ENCODE measurements around the gene IGFBP7. TPM values are rescaled to one million over a fixed set of nuclear protein-coding genes. Genes with fewer than 3 reads are reported as not detected.

Gene IGFBP7
- total RNA-seq, 2 experiments from 2014 or later: not detected

DNA sequence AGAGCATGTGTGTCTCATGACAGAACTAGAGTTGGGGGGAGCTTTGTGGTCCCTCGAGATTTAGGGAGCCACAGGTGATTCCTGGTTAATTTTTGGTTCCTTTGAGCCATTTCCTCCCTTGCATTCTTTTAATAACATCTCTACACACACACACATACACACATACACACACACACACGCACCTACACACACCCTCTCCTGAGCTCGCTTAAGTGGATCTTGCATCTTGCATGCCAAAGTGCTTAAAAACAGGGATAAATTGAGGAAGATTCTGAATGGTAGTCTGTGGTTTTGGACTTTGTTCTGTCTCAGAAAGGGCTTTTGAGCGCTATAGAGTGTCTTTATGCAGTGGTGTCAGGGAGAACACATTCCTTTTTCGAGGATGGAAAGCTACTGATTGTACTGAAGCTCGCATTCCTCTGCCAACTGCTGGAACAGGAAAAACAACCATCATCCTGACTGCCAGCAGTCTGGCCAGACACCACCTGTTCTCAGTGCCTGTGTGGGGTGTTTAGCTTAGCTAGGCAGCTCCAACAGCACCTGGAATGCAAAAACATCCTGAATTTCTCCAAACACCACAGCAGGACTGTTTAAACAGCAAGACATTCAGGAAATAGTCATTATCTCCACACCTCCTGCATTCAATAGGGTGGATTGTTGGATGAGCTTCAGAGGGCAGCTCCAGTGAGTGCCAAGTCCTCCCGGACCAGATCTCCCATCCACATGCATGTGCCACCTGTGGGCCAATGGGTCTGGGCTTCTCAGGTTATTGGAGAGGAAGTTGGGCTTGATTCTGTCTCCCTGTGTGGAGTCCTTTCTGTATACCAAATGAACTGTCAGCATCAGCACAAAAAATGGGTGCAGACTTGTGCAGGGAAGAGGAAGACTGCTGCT is 21.9 kb upstream of the IGFBP7 start:
- TF ChIP-seq, protein P1, sequence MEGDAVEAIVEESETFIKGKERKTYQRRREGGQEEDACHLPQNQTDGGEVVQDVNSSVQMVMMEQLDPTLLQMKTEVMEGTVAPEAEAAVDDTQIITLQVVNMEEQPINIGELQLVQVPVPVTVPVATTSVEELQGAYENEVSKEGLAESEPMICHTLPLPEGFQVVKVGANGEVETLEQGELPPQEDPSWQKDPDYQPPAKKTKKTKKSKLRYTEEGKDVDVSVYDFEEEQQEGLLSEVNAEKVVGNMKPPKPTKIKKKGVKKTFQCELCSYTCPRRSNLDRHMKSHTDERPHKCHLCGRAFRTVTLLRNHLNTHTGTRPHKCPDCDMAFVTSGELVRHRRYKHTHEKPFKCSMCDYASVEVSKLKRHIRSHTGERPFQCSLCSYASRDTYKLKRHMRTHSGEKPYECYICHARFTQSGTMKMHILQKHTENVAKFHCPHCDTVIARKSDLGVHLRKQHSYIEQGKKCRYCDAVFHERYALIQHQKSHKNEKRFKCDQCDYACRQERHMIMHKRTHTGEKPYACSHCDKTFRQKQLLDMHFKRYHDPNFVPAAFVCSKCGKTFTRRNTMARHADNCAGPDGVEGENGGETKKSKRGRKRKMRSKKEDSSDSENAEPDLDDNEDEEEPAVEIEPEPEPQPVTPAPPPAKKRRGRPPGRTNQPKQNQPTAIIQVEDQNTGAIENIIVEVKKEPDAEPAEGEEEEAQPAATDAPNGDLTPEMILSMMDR (IDR thresholded peaks at IDR 0.05): no peak
- H3K4me1 Mint-ChIP-seq (ENCODE audit: low read depth): no peaks in the 10 kb centered on the region
- intact Hi-C loops (cut with micrococcal nuclease): no loop called here
- no peak overlapping the region for H3K27ac Mint-ChIP-seq
- H3K27me3 Mint-ChIP-seq: peaks cover 7% of the 10 kb centered on the region
- H3K36me3 Mint-ChIP-seq (ENCODE audit: low read depth): no peaks in the 10 kb centered on the region
- POLR2A ChIA-PET: no interaction called here
- CTCF ChIA-PET: interaction anchor here (0.8 to 1.2 kb wide), 3 partner anchors 31 to 40 kb away, joined by 3 to 4 read pairs (median 3); no protein-coding TSS in a partner anchor
- no peak overlapping the region for H3K4me3 Mint-ChIP-seq
- ATAC-seq (no peak), DNase-seq (no peak)
- peaks cover 7% of the 10 kb centered on the region for H3K9me3 Mint-ChIP-seq

DNA sequence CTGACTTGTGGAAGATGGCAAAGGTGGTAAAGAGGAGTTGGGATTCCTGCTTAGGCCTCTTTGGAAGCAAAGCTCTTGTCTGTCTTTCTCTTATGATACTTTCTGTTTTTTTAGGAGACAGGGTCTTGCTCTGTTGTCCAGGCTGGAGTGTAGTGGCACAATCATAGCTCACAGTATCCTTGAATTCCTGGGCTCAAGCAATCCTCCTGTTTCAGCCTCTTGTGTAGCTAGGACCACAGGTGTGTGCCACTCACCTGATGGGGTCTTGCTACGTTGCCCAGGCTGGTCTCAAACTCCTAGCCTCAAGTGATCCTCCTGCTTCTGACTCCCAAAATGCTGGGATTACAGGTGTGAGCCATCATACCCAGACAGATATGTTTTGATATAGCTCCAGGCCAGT is 19.3 kb upstream of the IGFBP7 start:
- DNase-seq (no peak), ATAC-seq (no peak)
- H3K9me3 Mint-ChIP-seq: peaks cover 13% of the 10 kb centered on the region
- H3K36me3 Mint-ChIP-seq (ENCODE audit: low read depth): no peaks in the 10 kb centered on the region
- ChIA-PET POLR2A (no interaction called here), CTCF (interaction anchor here (0.9 kb wide), 1 partner anchor 34 kb away, joined by 3 read pairs; no protein-coding TSS in a partner anchor)
- H3K27ac Mint-ChIP-seq: no peak overlapping the region
- TF ChIP-seq, protein P1 (IDR thresholded peaks at IDR 0.05): no peak
- no peaks in the 10 kb centered on the region for H3K4me1 Mint-ChIP-seq (ENCODE audit: low read depth)
- intact Hi-C loops (cut with micrococcal nuclease): no loop called here
- peaks cover 6% of the 10 kb centered on the region for H3K27me3 Mint-ChIP-seq
- H3K4me3 Mint-ChIP-seq: no peak overlapping the region

DNA sequence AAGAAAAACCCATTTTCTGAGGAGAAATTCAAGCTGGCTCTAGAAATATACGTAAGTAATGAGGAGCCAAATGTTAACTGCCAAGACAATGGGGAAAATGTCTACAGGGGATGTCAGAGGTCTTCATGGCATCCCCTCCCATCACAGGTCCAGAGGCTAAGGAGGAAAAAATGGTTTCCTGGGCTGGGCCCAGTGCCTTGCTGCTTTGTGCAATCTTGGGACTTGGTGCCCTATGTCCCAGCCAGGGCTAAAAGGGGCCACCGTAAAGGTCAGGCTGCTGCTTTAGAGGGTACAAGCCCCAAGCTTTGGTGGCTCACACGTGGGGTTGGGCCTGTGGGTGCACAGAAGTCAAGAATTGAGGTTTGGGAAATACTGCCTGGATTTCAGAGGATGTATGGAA is 17.2 kb upstream of the IGFBP7 start:
- intact Hi-C loops (cut with micrococcal nuclease): no loop called here
- no peaks in the 10 kb centered on the region for H3K4me1 Mint-ChIP-seq (ENCODE audit: low read depth)
- POLR2A ChIA-PET: no interaction called here
- no peaks in the 10 kb centered on the region for H3K36me3 Mint-ChIP-seq (ENCODE audit: low read depth)
- peaks cover 13% of the 10 kb centered on the region for H3K9me3 Mint-ChIP-seq
- TF ChIP-seq, protein P1 (IDR thresholded peaks at IDR 0.05): no peak
- H3K27ac Mint-ChIP-seq: no peak overlapping the region
- CTCF ChIA-PET: no interaction called here
- DNase-seq: no peak
- no peak overlapping the region for H3K4me3 Mint-ChIP-seq
- peaks cover 9% of the 10 kb centered on the region for H3K27me3 Mint-ChIP-seq
- no peak for ATAC-seq

DNA sequence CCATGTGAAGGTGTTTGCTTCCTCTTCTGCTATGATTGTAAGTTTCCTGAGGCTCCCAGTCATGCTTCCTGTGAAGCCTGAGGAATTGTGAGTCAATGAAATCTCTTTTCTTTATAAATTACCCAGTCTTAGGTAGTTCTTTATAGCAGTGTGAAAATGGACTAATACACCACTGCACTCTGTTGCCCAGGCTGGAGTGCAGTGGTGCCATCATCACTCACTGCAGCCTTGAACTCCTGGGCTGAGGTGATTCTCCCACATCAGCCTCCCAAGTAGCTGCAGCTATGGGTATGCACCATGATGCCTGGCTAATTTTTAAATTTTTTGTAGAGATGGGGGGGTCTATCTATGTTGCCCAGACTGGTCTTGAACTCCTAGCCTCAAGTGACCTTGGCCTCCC is 15.8 kb upstream of the IGFBP7 start:
- ATAC-seq (no peak), DNase-seq (no peak)
- ChIA-PET CTCF (interaction anchor here (1.1 kb wide), 1 partner anchor 38 kb away, joined by 3 read pairs; no protein-coding TSS in a partner anchor), POLR2A (no interaction called here)
- Mint-ChIP-seq H3K27me3 (peaks cover 5% of the 10 kb centered on the region), H3K27ac (no peak overlapping the region), H3K9me3 (peaks cover 13% of the 10 kb centered on the region), H3K36me3 (ENCODE audit: low read depth) (no peaks in the 10 kb centered on the region), H3K4me1 (ENCODE audit: low read depth) (no peaks in the 10 kb centered on the region), H3K4me3 (no peak overlapping the region)
- TF ChIP-seq, protein P1 (IDR thresholded peaks at IDR 0.05): no peak
- intact Hi-C loops (cut with micrococcal nuclease): no loop called here

DNA sequence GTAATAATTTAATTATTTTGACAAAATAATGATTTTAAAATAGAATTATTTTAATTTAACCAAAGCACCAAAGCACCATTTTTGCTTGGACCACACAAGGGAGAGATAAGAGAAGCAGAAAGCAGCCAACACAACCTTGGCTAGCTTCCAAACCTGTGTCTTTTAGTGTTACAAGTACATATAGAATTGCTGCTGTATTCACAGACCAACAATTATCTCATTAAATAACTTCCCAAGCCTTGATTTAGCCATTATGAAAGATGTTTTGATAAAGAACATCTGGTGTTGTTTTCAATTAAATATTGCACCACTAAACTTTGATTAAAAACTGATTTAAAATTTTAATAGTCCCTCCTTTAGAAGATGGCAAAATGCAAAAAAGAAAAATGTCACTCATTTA is 14.0 kb upstream of the IGFBP7 start:
- H3K27me3 Mint-ChIP-seq: peaks cover 10% of the 10 kb centered on the region
- no peaks in the 10 kb centered on the region for H3K4me1 Mint-ChIP-seq (ENCODE audit: low read depth)
- CTCF ChIA-PET: interaction anchor here (1.0 kb wide), 1 partner anchor 39 kb away, joined by 3 read pairs; no protein-coding TSS in a partner anchor
- TF ChIP-seq, protein P1 (IDR thresholded peaks at IDR 0.05): no peak
- ATAC-seq: no peak
- intact Hi-C loops (cut with micrococcal nuclease): no loop called here
- H3K36me3 Mint-ChIP-seq (ENCODE audit: low read depth): no peaks in the 10 kb centered on the region
- DNase-seq: no peak
- H3K4me3 Mint-ChIP-seq: no peak overlapping the region
- H3K9me3 Mint-ChIP-seq: peaks cover 13% of the 10 kb centered on the region
- POLR2A ChIA-PET: no interaction called here
- no peak overlapping the region for H3K27ac Mint-ChIP-seq

Measured in activated CD8-positive, alpha-beta T cell treated with anti-CD3 and anti-CD28 coated beads for 36 hours (primary cell).